Measurements from ENCODE around the gene AMBN. TPM values are rescaled to one million over a fixed set of nuclear protein-coding genes. Genes with fewer than 3 reads are reported as not detected.

The AMBN gene
- total and polyA plus RNA-seq, 9 of the 15 experiments (the other 6 are each of a cell fraction or from before 2014, with no cell fraction given): 0.03 to 0.09 (median 0.07) TPM; not detected in 6

- TF ChIP-seq ARNT (IDR thresholded peaks at IDR 0.05) (peak; percentile 33 to 73; a peak in 1 of 4 replicates), HCFC1 (IDR thresholded peaks at IDR 0.05; ENCODE audit: low read depth, low read length) (no peak), EHMT2 (IDR thresholded peaks at IDR 0.05) (no peak), ZNF518B (CRISPR knock-in tag; IDR thresholded peaks at IDR 0.05) (no peak), FOXM1 (IDR thresholded peaks at IDR 0.05; ENCODE audit: low read depth) (peak; percentile 81), FOXM1 (CRISPR knock-in tag; IDR thresholded peaks at IDR 0.05; ENCODE audit: low read depth) (no peak), SMC3 (conservative IDR thresholded peaks at IDR 0.05; ENCODE audit: insufficient read depth, low read depth, low read length) (no peak), CXXC5 (CRISPR knock-in tag; IDR thresholded peaks at IDR 0.05) (peak; percentile 81), MEF2A (IDR thresholded peaks at IDR 0.05; ENCODE audit: control insufficient read depth, low read depth, low read length) (no peak), SRSF1 (IDR thresholded peaks at IDR 0.05; ENCODE audit: low read depth, low read length) (no peak), STAT5A (IDR thresholded peaks at IDR 0.05; ENCODE audit: borderline replicate concordance, low read length) (peak; percentile 79), IRF2 (CRISPR knock-in tag; IDR thresholded peaks at IDR 0.05) (no peak), CBX5 (IDR thresholded peaks at IDR 0.05; ENCODE audit: borderline replicate concordance, low read depth) (0 out of 2 replicates have a peak, but pooled peaks have one; percentile 81), KLF1 (tag; IDR thresholded peaks at IDR 0.05) (no peak), ETV1 (tag; conservative IDR thresholded peaks at IDR 0.05; ENCODE audit: low read depth) (peak; percentile 87), GATA2 (CRISPR knock-in tag; IDR thresholded peaks at IDR 0.05) (peak; percentile 67), ZNF316 (IDR thresholded peaks at IDR 0.05) (peak; percentile 90), TRIM25 (IDR thresholded peaks at IDR 0.05; ENCODE audit: borderline replicate concordance) (no peak), MEIS2 (IDR thresholded peaks at IDR 0.05; ENCODE audit: partially characterized antibody) (peak; percentile 95), ZNF24 (IDR thresholded peaks at IDR 0.05) (peak; percentile 71; the same call in 1 of the 2 replicates), KLF16 (IDR thresholded peaks at IDR 0.05) (peak; percentile 85), SMARCA4 (IDR thresholded peaks at IDR 0.05) (peak; percentile 88), FOSL1 (tag; conservative IDR thresholded peaks at IDR 0.05) (peak; percentile 70), NFIC (IDR thresholded peaks at IDR 0.05) (peak; percentile 74), SMAD4 (CRISPR knock-in tag; conservative IDR thresholded peaks at IDR 0.05) (peak; percentile 94), PKNOX1 (IDR thresholded peaks at IDR 0.05) (peak; percentile 43)
These were observed 62.6 kb downstream of the AMBN start (continued) for GRCh38 chr4:70654605-70655011.

Data from K562 (cell line).